A549 (cell line): ENCODE measurements around the gene PROSER1.

Experiments
- CTCF ChIP-seq: fragments of >200 bp; sonication (Bioruptor Twin); formaldehyde crosslinking; IDR thresholded peaks from 3 replicates; pipeline ENCODE4 v1.5.1; 2016
- REST ChIP-seq: fragments of 200-600 bp; sonication (generic); IDR thresholded peaks from 2 replicates; pipeline ENCODE4 v1.6.1; 2016; ENCODE audit warnings: antibody characterized with exemption, mild to moderate bottlenecking, moderate library complexity
- USF2 ChIP-seq: fragments of 450-650 bp; IDR thresholded peaks from 2 replicates; pipeline ENCODE4 v1.6.1; 2014; ENCODE audit warnings: antibody characterized with exemption

- TF ChIP-seq CTCF (no peak), REST (no peak), USF2 (no peak)
Measured at GRCh38 chr13:39035204-39035603, 2.7 kb downstream of the PROSER1 start.
